ENCODE data around the gene S100A12. TPM values are rescaled to one million over a fixed set of nuclear protein-coding genes. Genes with fewer than 3 reads are reported as not detected.

S100A12 gene
- total RNA-seq, 1 donor = not detected

GRCh38 chr1:153354515-153355193 is 20.8 kb downstream of the S100A12 start:
- no peak overlapping the region for H3K27ac ChIP-seq (ENCODE audit: low read depth, low read length)
- no peak overlapping the region for H3K4me3 ChIP-seq (ENCODE audit: insufficient read depth, low read length)
- DNase-seq (ENCODE audit: insufficient read length, low spot score, missing footprints) = no peak
- no peak overlapping the region for H3K4me2 ChIP-seq (ENCODE audit: insufficient read depth, low read length)
- no peaks in the 10 kb centered on the region for H4K20me1 ChIP-seq (ENCODE audit: insufficient read depth, low read length)
- H3K27me3 ChIP-seq (ENCODE audit: insufficient read depth, low read length) = peaks cover 4% of the 10 kb centered on the region
- H2AFZ ChIP-seq (ENCODE audit: low read length) = no peak overlapping the region
- TF ChIP-seq, protein P1, sequence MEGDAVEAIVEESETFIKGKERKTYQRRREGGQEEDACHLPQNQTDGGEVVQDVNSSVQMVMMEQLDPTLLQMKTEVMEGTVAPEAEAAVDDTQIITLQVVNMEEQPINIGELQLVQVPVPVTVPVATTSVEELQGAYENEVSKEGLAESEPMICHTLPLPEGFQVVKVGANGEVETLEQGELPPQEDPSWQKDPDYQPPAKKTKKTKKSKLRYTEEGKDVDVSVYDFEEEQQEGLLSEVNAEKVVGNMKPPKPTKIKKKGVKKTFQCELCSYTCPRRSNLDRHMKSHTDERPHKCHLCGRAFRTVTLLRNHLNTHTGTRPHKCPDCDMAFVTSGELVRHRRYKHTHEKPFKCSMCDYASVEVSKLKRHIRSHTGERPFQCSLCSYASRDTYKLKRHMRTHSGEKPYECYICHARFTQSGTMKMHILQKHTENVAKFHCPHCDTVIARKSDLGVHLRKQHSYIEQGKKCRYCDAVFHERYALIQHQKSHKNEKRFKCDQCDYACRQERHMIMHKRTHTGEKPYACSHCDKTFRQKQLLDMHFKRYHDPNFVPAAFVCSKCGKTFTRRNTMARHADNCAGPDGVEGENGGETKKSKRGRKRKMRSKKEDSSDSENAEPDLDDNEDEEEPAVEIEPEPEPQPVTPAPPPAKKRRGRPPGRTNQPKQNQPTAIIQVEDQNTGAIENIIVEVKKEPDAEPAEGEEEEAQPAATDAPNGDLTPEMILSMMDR (IDR thresholded peaks at IDR 0.05; ENCODE audit: extremely low read depth, low read depth, low read length) = no peak
- H3K36me3 ChIP-seq (ENCODE audit: insufficient read depth, low read length) = no peaks in the 10 kb centered on the region
- no peaks in the 10 kb centered on the region for H3K4me1 ChIP-seq (ENCODE audit: insufficient read depth, low read length)
- no peaks in the 10 kb centered on the region for H3K9me3 ChIP-seq (ENCODE audit: low read depth, low read length)
- H3K79me2 ChIP-seq (ENCODE audit: insufficient read depth, low read length) = no peaks in the 10 kb centered on the region

DNA sequence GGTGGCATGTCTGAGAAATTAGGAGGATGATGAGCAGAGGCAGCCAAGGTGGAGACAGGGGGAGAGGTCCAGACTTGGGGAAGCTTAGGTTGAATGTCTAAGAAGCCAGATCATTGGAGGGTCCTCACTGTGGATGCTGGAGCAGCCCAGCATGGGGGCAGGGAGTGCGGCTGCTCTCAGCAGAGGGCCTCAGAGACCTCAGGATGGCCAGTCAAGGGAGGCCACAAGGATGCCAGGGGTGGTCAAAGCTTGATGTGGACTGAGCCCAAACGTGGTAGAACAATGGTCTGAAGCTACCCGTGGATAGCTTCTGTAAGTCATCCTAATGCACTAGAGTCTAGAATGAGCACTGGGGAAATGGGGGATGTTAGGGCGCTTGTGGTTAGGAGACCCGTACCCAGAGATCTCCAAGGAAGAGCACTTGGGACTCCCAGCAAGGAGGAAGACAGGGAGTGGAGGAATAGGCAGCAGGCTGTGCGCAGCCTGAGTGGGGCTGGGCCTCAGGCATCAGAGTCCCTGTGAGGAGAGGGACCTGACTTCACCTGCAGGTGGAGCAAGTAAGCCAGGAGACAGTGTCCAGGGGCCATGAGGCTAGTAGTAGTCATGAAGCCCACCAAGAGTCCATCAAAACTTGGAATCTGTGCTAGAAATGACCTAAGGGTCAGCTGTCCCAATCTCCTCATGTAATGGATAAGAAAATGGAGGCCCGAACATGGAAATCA is 22.0 kb downstream of the S100A12 start:
- Histone ChIP-seq H3K79me2 (ENCODE audit: insufficient read depth, low read length) (no peaks in the 10 kb centered on the region), H4K20me1 (ENCODE audit: insufficient read depth, low read length) (no peaks in the 10 kb centered on the region), H3K9me3 (ENCODE audit: low read depth, low read length) (no peaks in the 10 kb centered on the region), H3K27ac (ENCODE audit: low read depth, low read length) (no peak overlapping the region), H3K4me3 (ENCODE audit: insufficient read depth, low read length) (no peak overlapping the region), H3K27me3 (ENCODE audit: insufficient read depth, low read length) (peaks cover 9% of the 10 kb centered on the region), H3K36me3 (ENCODE audit: insufficient read depth, low read length) (no peaks in the 10 kb centered on the region), H3K4me1 (ENCODE audit: insufficient read depth, low read length) (no peaks in the 10 kb centered on the region), H3K4me2 (ENCODE audit: insufficient read depth, low read length) (no peak overlapping the region), H2AFZ (ENCODE audit: low read length) (no peak overlapping the region)
- peak; percentile 44 for DNase-seq (ENCODE audit: insufficient read length, low spot score, missing footprints)
- TF ChIP-seq, protein P1 (IDR thresholded peaks at IDR 0.05; ENCODE audit: extremely low read depth, low read depth, low read length) = peak; percentile 30

- Histone ChIP-seq H3K79me2 (ENCODE audit: insufficient read depth, low read length) (no peaks in the 10 kb centered on the region), H3K4me1 (ENCODE audit: insufficient read depth, low read length) (no peaks in the 10 kb centered on the region), H3K27ac (ENCODE audit: low read depth, low read length) (no peak overlapping the region), H2AFZ (ENCODE audit: low read length) (no peak overlapping the region), H3K27me3 (ENCODE audit: insufficient read depth, low read length) (peaks cover 14% of the 10 kb centered on the region), H3K4me2 (ENCODE audit: insufficient read depth, low read length) (no peak overlapping the region), H3K4me3 (ENCODE audit: insufficient read depth, low read length) (no peak overlapping the region), H3K36me3 (ENCODE audit: insufficient read depth, low read length) (no peaks in the 10 kb centered on the region), H3K9me3 (ENCODE audit: low read depth, low read length) (no peaks in the 10 kb centered on the region), H4K20me1 (ENCODE audit: insufficient read depth, low read length) (no peaks in the 10 kb centered on the region)
- TF ChIP-seq, protein P1 (IDR thresholded peaks at IDR 0.05; ENCODE audit: extremely low read depth, low read depth, low read length) = peak; percentile 96
- peak; percentile 94 for DNase-seq (ENCODE audit: insufficient read length, low spot score, missing footprints)
Observed at GRCh38 chr1:153352523-153352922, 22.9 kb downstream of the S100A12 start.

GRCh38 chr1:153350321-153350957 is 25.0 kb downstream of the S100A12 start:
- no peaks in the 10 kb centered on the region for H3K9me3 ChIP-seq (ENCODE audit: low read depth, low read length)
- H3K4me1 ChIP-seq (ENCODE audit: insufficient read depth, low read length) = no peaks in the 10 kb centered on the region
- H4K20me1 ChIP-seq (ENCODE audit: insufficient read depth, low read length) = no peaks in the 10 kb centered on the region
- no peak for DNase-seq (ENCODE audit: insufficient read length, low spot score, missing footprints)
- no peak overlapping the region for H2AFZ ChIP-seq (ENCODE audit: low read length)
- peaks cover 24% of the 10 kb centered on the region for H3K27me3 ChIP-seq (ENCODE audit: insufficient read depth, low read length)
- H3K36me3 ChIP-seq (ENCODE audit: insufficient read depth, low read length) = no peaks in the 10 kb centered on the region
- no peak overlapping the region for H3K4me2 ChIP-seq (ENCODE audit: insufficient read depth, low read length)
- no peak overlapping the region for H3K4me3 ChIP-seq (ENCODE audit: insufficient read depth, low read length)
- no peaks in the 10 kb centered on the region for H3K79me2 ChIP-seq (ENCODE audit: insufficient read depth, low read length)
- TF ChIP-seq, protein P1 (IDR thresholded peaks at IDR 0.05; ENCODE audit: extremely low read depth, low read depth, low read length) = no peak
- no peak overlapping the region for H3K27ac ChIP-seq (ENCODE audit: low read depth, low read length)

All from osteoblast (primary cell).